Calu3 (cell line): ENCODE results near the gene TXNIP. TPM values are rescaled to one million over a fixed set of nuclear protein-coding genes. Genes with fewer than 3 reads are reported as not detected.

ENCODE experiments used
- BruUV-seq: library from RNA; stranded (reverse); fragments of 400-500 nt; replicated peaks from 2 replicates; lab custom pipeline; 2021; lab: Mats Ljungman, UMichigan
- CTCF ChIA-PET: fragments of 300-600 bp; sonication (Branson Sonifier 250); formaldehyde crosslinking; loops from one replicate; lab custom pipeline; 2022; ENCODE audit warnings: antibody characterized with exemption; lab: Charles Lee
- DNase-seq: peaks from one replicate; pipeline ENCODE4 v3.0.0; 2022
- H3K27ac Mint-ChIP-seq: one replicate; pipeline ENCODE4 v1.8.0; 2022; ENCODE audit warnings: mixed read lengths; ENCODE audit not compliant: unreplicated experiment
- H3K27me3 Mint-ChIP-seq: one replicate; pipeline ENCODE4 v1.8.0; 2022; ENCODE audit warnings: mixed read lengths; ENCODE audit not compliant: unreplicated experiment
- H3K36me3 Mint-ChIP-seq: one replicate; pipeline ENCODE4 v1.8.0; 2022; ENCODE audit warnings: mild to moderate bottlenecking, moderate library complexity, mixed read lengths; ENCODE audit not compliant: insufficient read depth, unreplicated experiment
- H3K4me1 Mint-ChIP-seq: one replicate; pipeline ENCODE4 v1.8.0; 2022; ENCODE audit warnings: mild to moderate bottlenecking, low read depth, mixed read lengths; ENCODE audit not compliant: unreplicated experiment
- H3K4me3 Mint-ChIP-seq: one replicate; pipeline ENCODE4 v1.8.0; 2022; ENCODE audit warnings: mild to moderate bottlenecking, low read depth, moderate library complexity, mixed read lengths; ENCODE audit not compliant: unreplicated experiment
- H3K9me3 Mint-ChIP-seq: one replicate; pipeline ENCODE4 v1.8.0; 2022; ENCODE audit warnings: low read depth, mixed read lengths; ENCODE audit not compliant: unreplicated experiment
- intact Hi-C: fragments of 100-400 bp; cut with micrococcal nuclease; formaldehyde crosslinking; loops from one replicate; pipeline ENCODE4 v1.10.0; 2022; ENCODE audit not compliant: unreplicated experiment
- total RNA-seq: library from RNA; stranded (reverse); gene quantifications from 2 replicates; pipeline ENCODE4 v1.2.3, GENCODE V29; 2022
- TF ChIP-seq, protein P1 (sequence below): fragments of 200-600 bp; IDR thresholded peaks from one replicate; pipeline ENCODE4 v1.8.0; 2022; ENCODE audit warnings: antibody characterized with exemption; ENCODE audit not compliant: unreplicated experiment

The TXNIP gene
- total RNA-seq, 1 experiment from 2014 or later: 18.5 TPM

DNA sequence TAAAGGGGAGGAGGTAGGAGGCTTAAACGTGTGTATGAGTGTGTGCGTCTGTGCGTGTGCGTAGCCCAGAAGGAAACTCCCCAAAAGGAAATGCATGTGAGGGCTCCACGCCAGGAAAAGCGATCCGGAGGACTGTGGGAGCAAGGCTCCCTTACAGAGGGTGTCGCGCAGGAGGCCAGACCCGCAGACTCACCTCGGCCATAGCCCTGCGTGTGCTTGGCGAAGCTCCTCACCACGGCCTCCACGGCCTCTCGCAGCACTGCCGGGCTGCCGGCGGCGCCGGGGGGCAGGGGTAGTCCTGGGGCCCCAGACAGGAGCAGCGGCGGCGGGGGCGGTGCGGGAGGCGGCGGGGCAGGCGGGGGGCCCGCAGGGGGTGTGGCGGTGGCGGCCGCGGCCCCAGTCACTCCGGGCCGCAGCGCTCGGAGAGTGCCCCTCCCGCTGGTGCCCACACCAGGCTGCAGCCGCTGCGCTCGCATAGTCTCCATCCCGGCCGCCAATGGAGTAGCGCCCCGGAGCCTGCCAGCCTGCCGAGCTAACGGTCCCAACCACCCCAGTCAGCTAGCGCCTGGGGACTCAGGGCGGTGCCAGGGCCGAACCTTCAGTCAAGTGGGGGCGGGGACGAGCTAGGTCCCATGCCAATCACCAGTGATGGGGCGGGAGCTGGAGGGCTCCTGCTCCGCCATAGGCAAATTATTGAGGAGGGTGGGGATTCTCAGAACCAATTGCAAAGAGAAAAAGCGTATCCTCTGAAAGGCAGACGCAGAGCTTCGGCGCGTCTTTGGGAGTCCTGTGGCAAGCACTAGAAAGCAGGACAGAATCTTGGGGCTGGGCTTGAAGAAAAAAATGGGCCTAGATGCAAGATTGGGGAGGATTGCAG, 38.7 kb downstream of the TXNIP start, which contains the start of gene LIX1L:
TSS of gene LIX1L (minus strand) at position 575 of the 877 bp plus-strand sequence. CDS start at position 485, 90 bp downstream.
- H3K4me1 Mint-ChIP-seq: peaks cover 42% of the 10 kb centered on the region
- peak within 1 kb of the TSS; percentile 17 for H3K27ac Mint-ChIP-seq
- CTCF ChIA-PET: interaction anchor here (0.6 to 2.1 kb wide), 12 partner anchors 14 to 350 kb away, joined by 3 to 11 read pairs (median 4); partner anchors contain the start of genes GPR89A, NUDT17, PIAS3 and RBM8A

DNA sequence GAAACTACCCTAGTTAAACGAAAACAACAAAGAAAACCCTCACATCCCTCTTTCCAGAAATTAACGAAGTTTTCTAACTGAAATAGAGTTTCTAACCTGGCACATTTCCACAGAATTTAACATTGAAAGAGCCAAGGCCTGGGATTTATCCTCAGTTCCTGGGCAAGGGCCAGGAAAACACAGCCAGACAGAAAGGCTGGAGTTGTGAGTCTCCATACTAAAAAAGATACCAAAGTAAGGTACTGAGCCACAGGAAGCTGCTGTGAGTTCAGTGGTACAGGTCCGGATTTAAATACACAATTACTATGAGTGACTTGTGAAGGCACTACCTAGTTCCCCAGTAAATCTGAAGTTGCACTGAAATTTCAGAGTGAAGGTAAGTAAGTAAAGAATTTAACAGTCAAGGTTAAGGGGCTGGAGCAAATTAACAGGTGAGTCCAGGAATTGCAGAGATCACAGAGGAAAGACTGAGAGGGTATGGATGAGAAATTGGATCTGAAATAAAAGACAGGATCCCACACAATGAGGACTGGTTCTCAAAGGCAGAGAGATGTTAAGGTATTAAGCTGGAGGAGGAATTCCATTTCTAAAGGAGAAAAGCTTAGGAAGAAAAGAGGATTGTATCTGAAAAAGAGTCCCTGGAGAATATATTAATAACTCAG, 39.5 kb downstream of the TXNIP start:
- peaks cover 27% of the 10 kb centered on the region for H3K36me3 Mint-ChIP-seq
- H3K27ac Mint-ChIP-seq: peak overlapping the region; percentile 17
- H3K4me1 Mint-ChIP-seq: peaks cover 34% of the 10 kb centered on the region
- CTCF ChIA-PET: interaction anchor here (1.2 to 1.6 kb wide), 3 partner anchors 21 to 112 kb away, joined by 4 to 8 read pairs (median 6); partner anchors contain the start of gene NUDT17
- TF ChIP-seq, protein P1, sequence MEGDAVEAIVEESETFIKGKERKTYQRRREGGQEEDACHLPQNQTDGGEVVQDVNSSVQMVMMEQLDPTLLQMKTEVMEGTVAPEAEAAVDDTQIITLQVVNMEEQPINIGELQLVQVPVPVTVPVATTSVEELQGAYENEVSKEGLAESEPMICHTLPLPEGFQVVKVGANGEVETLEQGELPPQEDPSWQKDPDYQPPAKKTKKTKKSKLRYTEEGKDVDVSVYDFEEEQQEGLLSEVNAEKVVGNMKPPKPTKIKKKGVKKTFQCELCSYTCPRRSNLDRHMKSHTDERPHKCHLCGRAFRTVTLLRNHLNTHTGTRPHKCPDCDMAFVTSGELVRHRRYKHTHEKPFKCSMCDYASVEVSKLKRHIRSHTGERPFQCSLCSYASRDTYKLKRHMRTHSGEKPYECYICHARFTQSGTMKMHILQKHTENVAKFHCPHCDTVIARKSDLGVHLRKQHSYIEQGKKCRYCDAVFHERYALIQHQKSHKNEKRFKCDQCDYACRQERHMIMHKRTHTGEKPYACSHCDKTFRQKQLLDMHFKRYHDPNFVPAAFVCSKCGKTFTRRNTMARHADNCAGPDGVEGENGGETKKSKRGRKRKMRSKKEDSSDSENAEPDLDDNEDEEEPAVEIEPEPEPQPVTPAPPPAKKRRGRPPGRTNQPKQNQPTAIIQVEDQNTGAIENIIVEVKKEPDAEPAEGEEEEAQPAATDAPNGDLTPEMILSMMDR: no peak
- H3K4me3 Mint-ChIP-seq: peak overlapping the region; percentile 70
- TSS peak; percentile 30 for BruUV-seq
- peaks cover 76% of the 10 kb centered on the region for H3K27me3 Mint-ChIP-seq
- DNase-seq: no peak
- intact Hi-C loops: loop anchor here (1.0 kb wide), 1 partner anchor 7 kb away; the partner anchor contains the start of genes ANKRD34A and POLR3GL
- no peaks in the 10 kb centered on the region for H3K9me3 Mint-ChIP-seq

More for the DNA sequence above, 38.7 kb downstream of the TXNIP start, which contains the start of gene LIX1L:
- H3K4me3 Mint-ChIP-seq: peak within 1 kb of the TSS; percentile 70
- BruUV-seq: no TSS peak
- intact Hi-C loops: loop anchor here (2.0 kb wide), 1 partner anchor 19 kb away; no protein-coding TSS in a partner anchor
- peak; percentile 97 for DNase-seq
- H3K27me3 Mint-ChIP-seq: peaks cover 84% of the 10 kb centered on the region
- H3K36me3 Mint-ChIP-seq: peaks cover 31% of the 10 kb centered on the region
- H3K9me3 Mint-ChIP-seq: no peaks in the 10 kb centered on the region
- TF ChIP-seq, protein P1: no peak

DNA sequence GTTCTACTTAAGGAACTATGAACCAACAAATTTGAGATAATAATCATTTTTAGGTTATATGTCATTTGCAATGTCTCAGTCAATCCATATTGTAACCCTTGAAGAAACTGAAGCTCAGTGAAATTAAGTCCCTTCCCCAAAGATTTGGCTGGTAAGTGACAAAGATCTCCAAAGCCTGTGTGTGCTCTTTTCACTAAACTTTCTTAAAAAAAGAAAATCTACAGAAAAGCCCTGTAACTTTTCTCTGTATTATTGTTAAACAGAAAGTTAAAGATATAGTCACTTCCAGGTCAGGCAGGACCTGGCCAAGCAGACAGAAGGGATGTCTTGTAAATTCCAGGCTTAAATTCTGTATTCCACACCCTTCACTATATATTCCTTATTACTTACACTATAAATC, 40.0 kb downstream of the TXNIP start:
- H3K27me3 Mint-ChIP-seq: peaks cover 70% of the 10 kb centered on the region
- CTCF ChIA-PET: no interaction called here
- peaks cover 22% of the 10 kb centered on the region for H3K36me3 Mint-ChIP-seq
- intact Hi-C loops: loop anchor here (1.0 kb wide), 1 partner anchor 8 kb away; the partner anchor contains the start of genes ANKRD34A and POLR3GL
- peaks cover 29% of the 10 kb centered on the region for H3K4me1 Mint-ChIP-seq
- no peaks in the 10 kb centered on the region for H3K9me3 Mint-ChIP-seq
- no TSS peak for BruUV-seq
- TF ChIP-seq, protein P1: no peak
- H3K27ac Mint-ChIP-seq: no peak overlapping the region
- no peak for DNase-seq
- H3K4me3 Mint-ChIP-seq: no peak overlapping the region

DNA sequence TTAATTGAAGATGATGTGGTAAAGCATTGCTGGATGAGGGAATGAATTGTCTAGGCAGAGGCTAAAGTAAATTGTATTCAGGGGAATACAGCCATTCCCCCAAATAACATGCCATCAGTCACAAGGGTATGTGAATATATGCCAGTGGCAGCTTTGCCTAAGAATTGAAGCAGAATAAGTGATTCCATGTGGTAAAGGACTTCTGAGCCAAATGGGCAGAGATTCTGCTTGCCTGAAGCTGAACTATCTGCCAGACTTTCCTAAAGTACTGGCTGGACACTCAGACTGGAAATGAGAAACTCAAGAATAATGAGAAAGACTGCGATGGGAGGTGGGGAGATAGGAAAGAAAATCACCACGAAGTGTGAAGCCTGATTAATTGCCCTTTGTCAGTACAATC, 40.9 kb downstream of the TXNIP start:
- intact Hi-C loops: no loop called here
- Mint-ChIP-seq H3K36me3 (peaks cover 14% of the 10 kb centered on the region), H3K9me3 (no peaks in the 10 kb centered on the region), H3K4me3 (no peak overlapping the region), H3K27me3 (peaks cover 61% of the 10 kb centered on the region), H3K4me1 (peaks cover 19% of the 10 kb centered on the region), H3K27ac (no peak overlapping the region)
- TF ChIP-seq, protein P1: no peak
- DNase-seq: no peak
- BruUV-seq: no TSS peak
- CTCF ChIA-PET: no interaction called here
